HCT116 (cell line): Measurements from ENCODE around the gene AP2A1. TPM values are rescaled to one million over a fixed set of nuclear protein-coding genes. Genes with fewer than 3 reads are reported as not detected.

ENCODE experiments used
- ATAC-seq: fragments of 200-7000 bp; cut with Tn5 transposase; 2 replicates; pipeline ENCODE4 v1.9.1; 2020; ENCODE audit warnings: mild to moderate bottlenecking, moderate library complexity
- BruUV-seq: library from RNA; stranded (reverse); fragments of 400-500 nt; replicated peaks from 2 replicates; lab custom pipeline; 2021; lab: Mats Ljungman, UMichigan
- CTCF ChIA-PET: fragments of 300-600 bp; sonication (Branson Sonifier 250); formaldehyde crosslinking; loops from one replicate; lab custom pipeline; 2021; ENCODE audit warnings: antibody characterized with exemption; lab: Charles Lee
- POLR2A ChIA-PET: fragments of 300-600, 350-600 bp; sonication (Branson Sonifier 250); formaldehyde crosslinking; loops from one replicate; lab custom pipeline; 2021; ENCODE audit warnings: antibody characterized with exemption; lab: Charles Lee
- RAD21 ChIA-PET, 2 experiments: fragments of 300-600 bp; sonication (Branson Sonifier 250); formaldehyde crosslinking; loops; one replicate each; lab custom pipeline; 2023; ENCODE audit warnings: low total read pairs in 2 of 2; ENCODE audit not compliant: uncharacterized antibody in 2 of 2, unreplicated experiment in 2 of 2, low non-redundant PET in 1 of 2; lab: Charles Lee
- DNase-seq: peaks from one replicate; pipeline ENCODE4 v3.0.0-alpha.2; 2010; ENCODE audit warnings: low read depth, low spot score
- H2AFZ ChIP-seq: fragments of 200-600 bp; shearing (Covaris generic), sonication (generic); 2 replicates; pipeline ENCODE4 v1.6.1; 2017; ENCODE audit warnings: low read depth, mixed run types, mixed read lengths, antibody characterized with exemption, low read length; ENCODE audit not compliant: poor library complexity, severe bottlenecking
- H3K27ac ChIP-seq: 2 replicates; pipeline ENCODE4 v1.5.1; 2012; ENCODE audit warnings: low read depth, low read length
- H3K27me3 ChIP-seq: fragments of 200-600 bp; sonication (generic); 2 replicates; pipeline ENCODE4 v1.6.1; 2016; ENCODE audit warnings: mixed run types, low read length, mixed read lengths; ENCODE audit not compliant: insufficient read depth
- H3K36me3 ChIP-seq, 2 experiments: fragments of 200-500 bp in 1 of 2; fragments of 200-600 bp in 1 of 2; sonication (Bioruptor generic) in 1 of 2; sonication (generic) in 1 of 2; 2 replicates each; pipeline versions ENCODE4 v1.5.1 to v1.6.1; 2014 to 2016; ENCODE audit warnings: low read length in 2 of 2, inconsistent platforms in 1 of 2, mixed read lengths in 1 of 2, mixed run types in 1 of 2; ENCODE audit not compliant: insufficient read depth in 2 of 2, control insufficient read depth in 1 of 2
- H3K4me1 ChIP-seq, 2 experiments: fragments of 200-600 bp in 1 of 2; sonication (generic) in 1 of 2; 2 replicates each; pipeline versions ENCODE4 v1.5.1 to v1.6.1; 2012 to 2017; ENCODE audit warnings: low read length in 2 of 2, inconsistent platforms in 1 of 2, mild to moderate bottlenecking in 1 of 2, mixed read lengths in 1 of 2, mixed run types in 1 of 2, moderate library complexity in 1 of 2; ENCODE audit not compliant: insufficient read depth in 2 of 2, control insufficient read depth in 1 of 2
- H3K4me2 ChIP-seq: fragments of 200-600 bp; sonication (generic); 2 replicates; pipeline ENCODE4 v1.6.1; 2017; ENCODE audit warnings: mixed run types, low read length, mixed read lengths
- H3K4me3 ChIP-seq, 2 experiments: fragments of 200-600 bp in 1 of 2; sonication (generic) in 1 of 2; replicated peaks in 1 of 2; 2 replicates each; pipeline ENCODE4 v1.5.1; 2011 to 2016; ENCODE audit warnings: low read length in 2 of 2, control low read depth in 1 of 2, low read depth in 1 of 2, mild to moderate bottlenecking in 1 of 2, mixed read lengths in 1 of 2, mixed run types in 1 of 2
- H3K79me2 ChIP-seq: fragments of 200-600 bp; sonication (generic); 2 replicates; pipeline ENCODE4 v1.6.1; 2017; ENCODE audit warnings: mild to moderate bottlenecking, mixed run types, low read length, moderate library complexity, mixed read lengths; ENCODE audit not compliant: insufficient read depth
- H3K9ac ChIP-seq: fragments of 200-600 bp; sonication (generic); 2 replicates; pipeline ENCODE4 v1.6.1; 2016; ENCODE audit warnings: low read length, mixed read lengths
- H3K9me2 ChIP-seq: fragments of 200-600 bp; sonication (generic), shearing (Covaris generic); 2 replicates; pipeline ENCODE4 v1.6.1; 2017; ENCODE audit warnings: mixed run types, mild to moderate bottlenecking, moderate library complexity; ENCODE audit not compliant: insufficient read depth
- H3K9me3 ChIP-seq, 2 experiments: fragments of 200-500 bp in 1 of 2; fragments of 200-600 bp in 1 of 2; sonication (Bioruptor generic) in 1 of 2; sonication (generic) in 1 of 2; 2 replicates each; pipeline ENCODE4 v1.6.1; 2014 to 2017; ENCODE audit warnings: low read length in 2 of 2, mixed read lengths in 2 of 2, inconsistent platforms in 1 of 2, low read depth in 1 of 2, mild to moderate bottlenecking in 1 of 2, mixed run types in 1 of 2, moderate library complexity in 1 of 2; ENCODE audit not compliant: control insufficient read depth in 1 of 2, insufficient read depth in 1 of 2
- H4K20me1 ChIP-seq: fragments of 200-600 bp; sonication (generic), shearing (Covaris generic); 2 replicates; pipeline ENCODE4 v1.6.1; 2017; ENCODE audit warnings: mixed run types, mild to moderate bottlenecking, moderate library complexity; ENCODE audit not compliant: insufficient read depth
- EZH2phosphoT487 ChIP-seq: fragments of 200-600 bp; IDR thresholded peaks from 2 replicates; pipeline ENCODE4 v1.6.1; 2018; ENCODE audit warnings: antibody characterized with exemption, borderline replicate concordance
- JUND ChIP-seq: IDR thresholded peaks from 2 replicates; pipeline ENCODE4 v1.6.1; 2012
- RAD21 ChIP-seq: IDR thresholded peaks from 2 replicates; pipeline ENCODE4 v1.6.1; 2012; ENCODE audit warnings: low read depth, mild to moderate bottlenecking
- SIN3A ChIP-seq: IDR thresholded peaks from 2 replicates; pipeline ENCODE4 v1.6.1; 2012; ENCODE audit warnings: low read depth
- SP1 ChIP-seq: IDR thresholded peaks from 2 replicates; pipeline ENCODE4 v1.6.1; 2012; ENCODE audit warnings: low read depth
- TCF7L2 ChIP-seq: IDR thresholded peaks from 2 replicates; pipeline ENCODE4 v1.7.0; 2011; ENCODE audit warnings: borderline replicate concordance, inconsistent platforms; ENCODE audit not compliant: insufficient read depth, insufficient read length; ENCODE audit errors: extremely low read depth
- ZBTB33 ChIP-seq: IDR thresholded peaks from 2 replicates; pipeline ENCODE4 v1.6.1; 2011; ENCODE audit warnings: mild to moderate bottlenecking, low read length, moderate library complexity; ENCODE audit not compliant: insufficient replicate concordance; ENCODE audit errors: extremely low read depth
- ZFX ChIP-seq: fragments of 450-650 bp; IDR thresholded peaks from 2 replicates; pipeline ENCODE4 v1.6.1; 2017
- intact Hi-C: fragments of 100-400 bp; cut with micrococcal nuclease; formaldehyde crosslinking; loops from 2 replicates; pipeline ENCODE4 v1.10.0; 2022
- total RNA-seq: library from RNA; stranded (reverse); gene quantifications from one replicate; pipeline ENCODE4 v1.2.1, GENCODE V29; 2021; ENCODE audit not compliant: unreplicated experiment

AP2A1 gene
- total RNA-seq, 1 experiment from 2014 or later: 102 TPM

- POLR2A ChIA-PET: no interaction called here
- H3K9me2 ChIP-seq: no peaks in the 10 kb centered on the region
- H3K36me3 ChIP-seq: peaks cover 30 to 35% of the 10 kb centered on the region in 2 experiments
- TF ChIP-seq RAD21: no peak
- TF ChIP-seq JUND: no peak
- no peak for TF ChIP-seq SIN3A
- no peak for TF ChIP-seq EZH2phosphoT487
- TF ChIP-seq ZBTB33: no peak
- TF ChIP-seq ZFX: no peak
- no peak for TF ChIP-seq TCF7L2
- TF ChIP-seq SP1: no peak
- TF ChIP-seq, all 23 proteins: peak for 0
- RAD21 ChIA-PET: no interaction called here
- H3K4me3 ChIP-seq: no peak overlapping the region
- H4K20me1 ChIP-seq: no peaks in the 10 kb centered on the region
- H2AFZ ChIP-seq: no peak overlapping the region
- intact Hi-C loops: no loop called here
- H3K9me3 ChIP-seq: no peaks in the 10 kb centered on the region
- H3K27me3 ChIP-seq: no peaks in the 10 kb centered on the region
- no peak overlapping the region for H3K27ac ChIP-seq
- CTCF ChIA-PET: no interaction called here
- H3K4me2 ChIP-seq: no peak overlapping the region
- no peak for DNase-seq
- no peak overlapping the region for H3K9ac ChIP-seq
- no peaks in the 10 kb centered on the region; a peak in 1 of 4 replicates for H3K4me1 ChIP-seq
- no peak for ATAC-seq
- H3K79me2 ChIP-seq: no peaks in the 10 kb centered on the region
- no TSS peak for BruUV-seq
These were observed 32.5 kb downstream of the AP2A1 start for GRCh38 chr19:49799271-49799797.
